GM18498 (cell line): Measurements from ENCODE around the gene NUP50.

Source experiments
- ATAC-seq: cut with Tn5 transposase; IDR thresholded peaks from one replicate; pipeline ENCODE4 v1.9.1; 2021; ENCODE audit warnings: mild to moderate bottlenecking, moderate library complexity; ENCODE audit not compliant: unreplicated experiment

Gene NUP50

GRCh38 chr22:45163451-45164269, at the start of gene NUP50:
Gene NUP50, plus strand, starts transcription at chr22:45163925. Its CDS starts 4,253 bp downstream, at chr22:45168178.
- peak; percentile 85 for ATAC-seq

GRCh38 chr22:45120440-45120839, 43.3 kb upstream of the NUP50 start:
- ATAC-seq, result no peak

- ATAC-seq, result no peak
Measured at GRCh38 chr22:45120931-45121330, 42.8 kb upstream of the NUP50 start.

GRCh38 chr22:45124176-45124847, 39.4 kb upstream of the NUP50 start:
- ATAC-seq, result no peak

- ATAC-seq, result no peak
Measured at GRCh38 chr22:45125188-45125587, 38.5 kb upstream of the NUP50 start.

GRCh38 chr22:45127866-45128265, 35.9 kb upstream of the NUP50 start:
- ATAC-seq, result no peak

- no peak for ATAC-seq
Measured at GRCh38 chr22:45129703-45130524, 33.8 kb upstream of the NUP50 start.

GRCh38 chr22:45130891-45131290, 32.8 kb upstream of the NUP50 start:
- no peak for ATAC-seq

- no peak for ATAC-seq
Measured at GRCh38 chr22:45131749-45132148, 32.0 kb upstream of the NUP50 start.

GRCh38 chr22:45134313-45134712, 29.4 kb upstream of the NUP50 start:
- no peak for ATAC-seq

GRCh38 chr22:45136594-45136993, 27.1 kb upstream of the NUP50 start:
- no peak for ATAC-seq

- ATAC-seq, result no peak
Measured at GRCh38 chr22:45139693-45140092, 24.0 kb upstream of the NUP50 start.

- ATAC-seq, result no peak
Measured at GRCh38 chr22:45142376-45142775, 21.3 kb upstream of the NUP50 start.

GRCh38 chr22:45144916-45145315, 18.8 kb upstream of the NUP50 start:
- no peak for ATAC-seq

- ATAC-seq, result no peak
Measured at GRCh38 chr22:45149671-45150070, 14.1 kb upstream of the NUP50 start.

- ATAC-seq, result no peak
Measured at GRCh38 chr22:45150139-45150538, 13.6 kb upstream of the NUP50 start.

- ATAC-seq, result no peak
Measured at GRCh38 chr22:45151503-45151902, 12.2 kb upstream of the NUP50 start.

- no peak for ATAC-seq
Measured at GRCh38 chr22:45154383-45154782, 9.3 kb upstream of the NUP50 start.

- ATAC-seq, result no peak
Measured at GRCh38 chr22:45155050-45155840, 8.5 kb upstream of the NUP50 start.

GRCh38 chr22:45157907-45158306, 5.8 kb upstream of the NUP50 start:
- no peak for ATAC-seq
